ENCODE results near the gene AMZ1.

AMZ1 gene

GRCh38 chr7:2698581-2699288, 10.7 kb downstream of the AMZ1 start:
- POLR2A ChIA-PET: no interaction called here
- TF ChIP-seq, protein P1, sequence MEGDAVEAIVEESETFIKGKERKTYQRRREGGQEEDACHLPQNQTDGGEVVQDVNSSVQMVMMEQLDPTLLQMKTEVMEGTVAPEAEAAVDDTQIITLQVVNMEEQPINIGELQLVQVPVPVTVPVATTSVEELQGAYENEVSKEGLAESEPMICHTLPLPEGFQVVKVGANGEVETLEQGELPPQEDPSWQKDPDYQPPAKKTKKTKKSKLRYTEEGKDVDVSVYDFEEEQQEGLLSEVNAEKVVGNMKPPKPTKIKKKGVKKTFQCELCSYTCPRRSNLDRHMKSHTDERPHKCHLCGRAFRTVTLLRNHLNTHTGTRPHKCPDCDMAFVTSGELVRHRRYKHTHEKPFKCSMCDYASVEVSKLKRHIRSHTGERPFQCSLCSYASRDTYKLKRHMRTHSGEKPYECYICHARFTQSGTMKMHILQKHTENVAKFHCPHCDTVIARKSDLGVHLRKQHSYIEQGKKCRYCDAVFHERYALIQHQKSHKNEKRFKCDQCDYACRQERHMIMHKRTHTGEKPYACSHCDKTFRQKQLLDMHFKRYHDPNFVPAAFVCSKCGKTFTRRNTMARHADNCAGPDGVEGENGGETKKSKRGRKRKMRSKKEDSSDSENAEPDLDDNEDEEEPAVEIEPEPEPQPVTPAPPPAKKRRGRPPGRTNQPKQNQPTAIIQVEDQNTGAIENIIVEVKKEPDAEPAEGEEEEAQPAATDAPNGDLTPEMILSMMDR (IDR thresholded peaks at IDR 0.05; ENCODE audit: insufficient read depth, low read length, missing control alignments): no peak
- DNase-seq (ENCODE audit: low read depth, low spot score): no peak
- CTCF ChIA-PET: interaction anchor here (1.1 to 6.7 kb wide), 4 partner anchors 9 to 166 kb away, joined by 3 to 49 read pairs (median 3); no protein-coding TSS in a partner anchor
- no peak overlapping the region for H3K4me3 ChIP-seq (ENCODE audit: low read depth, low read length)

GRCh38 chr7:2699289-2699620, 11.3 kb downstream of the AMZ1 start:
- ChIA-PET POLR2A (no interaction called here), CTCF (interaction anchor here (1.1 to 6.7 kb wide), 4 partner anchors 9 to 165 kb away, joined by 3 to 49 read pairs (median 3); no protein-coding TSS in a partner anchor)
- TF ChIP-seq, protein P1 (IDR thresholded peaks at IDR 0.05; ENCODE audit: insufficient read depth, low read length, missing control alignments): no peak
- no peak overlapping the region for H3K4me3 ChIP-seq (ENCODE audit: low read depth, low read length)
- no peak for DNase-seq (ENCODE audit: low read depth, low spot score)

- H3K4me3 ChIP-seq (ENCODE audit: low read depth, low read length): no peak overlapping the region
- TF ChIP-seq, protein P1 (IDR thresholded peaks at IDR 0.05; ENCODE audit: insufficient read depth, low read length, missing control alignments): no peak
- no peak for DNase-seq (ENCODE audit: low read depth, low spot score)
- ChIA-PET POLR2A (no interaction called here), CTCF (interaction anchor here (0.6 to 6.7 kb wide), 2 partner anchors 9 to 452 kb away, joined by 3 to 49 read pairs; no protein-coding TSS in a partner anchor)
Observed at GRCh38 chr7:2700141-2700850, 12.3 kb downstream of the AMZ1 start.

DNA sequence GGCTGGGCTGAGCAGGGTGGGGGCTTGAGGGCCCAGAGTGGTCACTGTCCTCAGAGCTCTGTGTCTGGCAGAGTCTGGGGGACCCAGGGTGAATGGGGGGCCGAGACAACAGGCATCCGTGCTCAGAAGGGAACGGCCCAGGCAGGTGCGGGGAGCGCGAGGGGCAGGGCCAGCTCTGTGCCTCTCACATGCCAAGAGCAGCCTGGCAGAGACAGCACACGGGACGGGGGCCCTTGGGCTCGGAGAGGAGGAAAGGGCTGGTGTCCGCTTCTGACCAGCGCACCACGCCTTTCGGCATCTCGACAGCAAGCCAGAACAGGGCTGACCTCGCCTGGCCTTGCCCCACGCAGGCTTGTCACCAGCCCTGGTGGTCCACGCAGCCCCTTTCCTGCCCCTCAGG, 13.4 kb downstream of the AMZ1 start:
- H3K4me3 ChIP-seq (ENCODE audit: low read depth, low read length): no peak overlapping the region
- TF ChIP-seq, protein P1 (IDR thresholded peaks at IDR 0.05; ENCODE audit: insufficient read depth, low read length, missing control alignments): no peak
- POLR2A ChIA-PET: no interaction called here
- DNase-seq (ENCODE audit: low read depth, low spot score): no peak
- CTCF ChIA-PET: interaction anchor here (0.7 to 6.7 kb wide), 2 partner anchors 8 to 120 kb away, joined by 3 to 49 read pairs; no protein-coding TSS in a partner anchor

- H3K4me3 ChIP-seq (ENCODE audit: low read depth, low read length): no peak overlapping the region
- ChIA-PET POLR2A (no interaction called here), CTCF (interaction anchor here (0.7 to 6.7 kb wide), 4 partner anchors 7 to 162 kb away, joined by 3 to 49 read pairs (median 4); no protein-coding TSS in a partner anchor)
- DNase-seq (ENCODE audit: low read depth, low spot score): no peak
- TF ChIP-seq, protein P1 (IDR thresholded peaks at IDR 0.05; ENCODE audit: insufficient read depth, low read length, missing control alignments): no peak
Observed at GRCh38 chr7:2701832-2702593, 14.0 kb downstream of the AMZ1 start.
